HepG2 (cell line): ENCODE results near the gene DPEP3. TPM values are rescaled to one million over a fixed set of nuclear protein-coding genes. Genes with fewer than 3 reads are reported as not detected.
A peak's percentile ranks its signal among the peaks of the same experiment; 100 is the strongest.

Source experiments
- AHR ChIP-seq: IDR thresholded peaks from 2 replicates; pipeline ENCODE4 v1.6.1; 2018; ENCODE audit warnings: missing genetic modification reagents, missing compliant biosample characterization
- DRAP1 ChIP-seq: IDR thresholded peaks from 2 replicates; pipeline ENCODE4 v1.6.1; 2016; ENCODE audit warnings: missing genetic modification reagents, missing compliant biosample characterization
- E2F1 ChIP-seq: sonication (generic); formaldehyde crosslinking; IDR thresholded peaks from 2 replicates; pipeline ENCODE4 v1.5.0; 2020; ENCODE audit warnings: missing genetic modification reagents
- GATAD1 ChIP-seq: IDR thresholded peaks from 2 replicates; pipeline ENCODE4 v1.6.1; 2016; ENCODE audit warnings: missing genetic modification reagents, missing compliant biosample characterization
- HOXA3 ChIP-seq: sonication (generic); formaldehyde crosslinking; IDR thresholded peaks from 2 replicates; pipeline ENCODE4 v1.5.0; 2020; ENCODE audit warnings: missing genetic modification reagents
- IRF2 ChIP-seq: IDR thresholded peaks from 2 replicates; pipeline ENCODE4 v1.6.1; 2018; ENCODE audit warnings: missing genetic modification reagents, missing compliant biosample characterization
- KLF12 ChIP-seq: sonication (generic); formaldehyde crosslinking; IDR thresholded peaks from 2 replicates; pipeline ENCODE4 v1.4.0; 2020; ENCODE audit warnings: missing genetic modification reagents, borderline replicate concordance
- MTERF4 ChIP-seq: sonication (generic); formaldehyde crosslinking; IDR thresholded peaks from 2 replicates; pipeline ENCODE4 v1.8.0; 2023; ENCODE audit warnings: mild to moderate bottlenecking, missing genetic modification reagents
- MYC ChIP-seq: sonication (generic); formaldehyde crosslinking; IDR thresholded peaks from 2 replicates; pipeline ENCODE4 v1.9.0; 2021; ENCODE audit warnings: missing genetic modification reagents, borderline replicate concordance
- NFKBIZ ChIP-seq: IDR thresholded peaks from 2 replicates; pipeline ENCODE4 v1.6.1; 2018; ENCODE audit warnings: missing genetic modification reagents, missing compliant biosample characterization
- NFYB ChIP-seq: sonication (generic); formaldehyde crosslinking; IDR thresholded peaks from 2 replicates; pipeline ENCODE4 v1.4.0; 2020; ENCODE audit warnings: missing genetic modification reagents
- NONO ChIP-seq, 2 experiments: fragments of 450-650 bp in 1 of 2; sonication (generic) in 1 of 2; formaldehyde crosslinking in 1 of 2; IDR thresholded peaks in 1 of 2; conservative IDR thresholded peaks in 1 of 2; 2 replicates each; pipeline versions ENCODE4 v1.6.1 to v1.8.0; 2017 to 2022; ENCODE audit warnings: mild to moderate bottlenecking in 1 of 2, missing genetic modification reagents in 1 of 2, moderate library complexity in 1 of 2
- PAX8 ChIP-seq: sonication (generic); formaldehyde crosslinking; IDR thresholded peaks from 2 replicates; pipeline ENCODE4 v1.8.0; 2022; ENCODE audit warnings: mild to moderate bottlenecking, missing genetic modification reagents, borderline replicate concordance
- PLRG1 ChIP-seq: fragments of 450-650 bp; conservative IDR thresholded peaks from 2 replicates; pipeline ENCODE4 v1.6.1; 2016
- POLR2G ChIP-seq: fragments of 200-400 bp; formaldehyde crosslinking; IDR thresholded peaks from 2 replicates; pipeline ENCODE4 v1.6.1; 2018; ENCODE audit warnings: mild to moderate bottlenecking, low read depth, low read length, moderate library complexity
- RAD21 ChIP-seq: fragments of 450-650 bp; formaldehyde crosslinking; IDR thresholded peaks from 2 replicates; pipeline ENCODE4 v1.5.0; 2020; ENCODE audit warnings: mild to moderate bottlenecking
- RBM39 ChIP-seq: fragments of 200-400 bp; formaldehyde crosslinking; IDR thresholded peaks from one replicate; pipeline ENCODE4 v1.6.1; 2018; ENCODE audit warnings: antibody characterized with exemption, mild to moderate bottlenecking, low read depth, low read length; ENCODE audit not compliant: poor library complexity, severe bottlenecking
- THRA ChIP-seq: sonication (generic); formaldehyde crosslinking; IDR thresholded peaks from 2 replicates; pipeline ENCODE4 v1.4.0; 2020; ENCODE audit warnings: missing genetic modification reagents, borderline replicate concordance
- TOE1 ChIP-seq: sonication (generic); formaldehyde crosslinking; IDR thresholded peaks from 2 replicates; pipeline ENCODE4 v1.4.0; 2020; ENCODE audit warnings: mild to moderate bottlenecking, missing genetic modification reagents
- ZBTB44 ChIP-seq: sonication (generic); formaldehyde crosslinking; IDR thresholded peaks from 2 replicates; pipeline ENCODE4 v1.4.0; 2020; ENCODE audit warnings: missing genetic modification reagents
- ZKSCAN1 ChIP-seq: fragments of 150-350 bp; IDR thresholded peaks from 2 replicates; pipeline ENCODE4 v1.6.1; 2014; ENCODE audit warnings: low read length
- ZNF550 ChIP-seq: sonication (generic); formaldehyde crosslinking; IDR thresholded peaks from 2 replicates; pipeline ENCODE4 v1.4.0; 2020; ENCODE audit warnings: mild to moderate bottlenecking, missing genetic modification reagents, borderline replicate concordance
- ZNF576 ChIP-seq: sonication (generic); formaldehyde crosslinking; IDR thresholded peaks from 2 replicates; pipeline ENCODE4 v1.4.0; 2020; ENCODE audit warnings: mild to moderate bottlenecking, missing genetic modification reagents
- ZNF768 ChIP-seq: sonication (generic); formaldehyde crosslinking; IDR thresholded peaks from 2 replicates; pipeline ENCODE4 v1.4.0; 2020; ENCODE audit warnings: missing genetic modification reagents
- polyA plus RNA-seq, 8 experiments: library from polyadenylated mRNA; depleted of rRNA in 3 of 8; stranded (reverse) in 7 of 8; unstranded in 1 of 8; fragments of >200 nt; fragmentation: Illumina TruSeq in 4 of 8; extraction: Trizol in 4 of 8; gene quantifications; 2 replicates each; pipeline versions ENCODE4 v1.2.1 to v1.2.3, GENCODE V29; 2011 to 2016; ENCODE audit warnings: low read depth in 4 of 8, missing spikeins in 1 of 8, mixed read lengths in 1 of 8; ENCODE audit not compliant: insufficient read depth in 1 of 8
- total RNA-seq, 5 experiments: library from RNA; depleted of rRNA; stranded (reverse); fragments of >200 nt; fragmentation: Illumina TruSeq; extraction: Trizol; gene quantifications; 2 replicates each; pipeline ENCODE4 v1.2.3, GENCODE V29; 2016; ENCODE audit warnings: low read depth in 1 of 5

DPEP3 gene
- total and polyA plus RNA-seq, 2 of the 13 experiments (the other 11 are each of a cell fraction or from before 2014, with no cell fraction given) = not detected

- no peak for TF ChIP-seq ZBTB44
- peak; percentile 9; the same call in 1 of the 2 replicates for TF ChIP-seq HOXA3 (CRISPR knock-in tag)
- no peak; the same call in 1 of the 2 replicates for TF ChIP-seq ZNF768 (CRISPR knock-in tag)
- TF ChIP-seq ZKSCAN1 = 0 out of 2 replicates have a peak, but pooled peaks have one; percentile 36
- 0 out of 2 replicates have a peak, but pooled peaks have one; percentile 50 for TF ChIP-seq GATAD1
- TF ChIP-seq KLF12 (CRISPR knock-in tag) = no peak
- TF ChIP-seq MTERF4 (CRISPR knock-in tag) = peak; percentile 47; the same call in 1 of the 2 replicates
- peak; percentile 25; the same call in 1 of the 2 replicates for TF ChIP-seq MYC (CRISPR knock-in tag)
- no peak for TF ChIP-seq TOE1 (CRISPR knock-in tag)
- no peak for TF ChIP-seq AHR (CRISPR knock-in tag)
- no peak for TF ChIP-seq NFKBIZ (CRISPR knock-in tag)
- 0 out of 2 replicates have a peak, but pooled peaks have one; percentile 50 for TF ChIP-seq ZNF576 (CRISPR knock-in tag)
- TF ChIP-seq E2F1 (CRISPR knock-in tag) = no peak
- peak; percentile 98 for TF ChIP-seq RAD21 (CRISPR knock-in tag)
- TF ChIP-seq RBM39 = peak; percentile 80
- TF ChIP-seq DRAP1 (CRISPR knock-in tag) = no peak
- TF ChIP-seq ZNF550 (CRISPR knock-in tag) = 0 out of 2 replicates have a peak, but pooled peaks have one; percentile 27
- TF ChIP-seq POLR2G = no peak
- TF ChIP-seq NONO (IDR thresholded peaks at IDR 0.05) = no peak
- peak; percentile 83 for TF ChIP-seq NONO (CRISPR knock-in tag; conservative IDR thresholded peaks at IDR 0.05)
- no peak for TF ChIP-seq PAX8 (CRISPR knock-in tag)
- peak; percentile 79 for TF ChIP-seq IRF2 (CRISPR knock-in tag)
- TF ChIP-seq THRA (CRISPR knock-in tag) = peak; percentile 19; the same call in 1 of the 2 replicates
- no peak for TF ChIP-seq PLRG1
- TF ChIP-seq NFYB (CRISPR knock-in tag) = no peak
Observed at GRCh38 chr16:67928561-67929364, 51.5 kb downstream of the DPEP3 start (continued).
